HepG2 (cell line): Measurements from ENCODE around the gene EIF4EBP3. TPM values are rescaled to one million over a fixed set of nuclear protein-coding genes. Genes with fewer than 3 reads are reported as not detected.

Source experiments
- ELF3 ChIP-seq: IDR thresholded peaks from 2 replicates; pipeline ENCODE4 v1.6.1; 2016; ENCODE audit warnings: missing genetic modification reagents, missing compliant biosample characterization
- ERF ChIP-seq: IDR thresholded peaks from 2 replicates; pipeline ENCODE4 v1.6.1; 2018; ENCODE audit warnings: missing biosample characterization, missing genetic modification reagents
- FOSL2 ChIP-seq: sonication (generic); formaldehyde crosslinking; IDR thresholded peaks from 2 replicates; pipeline ENCODE4 v1.4.0; 2020; ENCODE audit warnings: missing genetic modification reagents
- FOXK2 ChIP-seq: fragments of 450-650 bp; IDR thresholded peaks from 2 replicates; pipeline ENCODE4 v1.6.1; 2016
- HMG20B ChIP-seq: conservative IDR thresholded peaks from 2 replicates; pipeline ENCODE4 v1.6.1; 2016; ENCODE audit warnings: missing genetic modification reagents, missing compliant biosample characterization
- HNF4A ChIP-seq: sonication (generic); formaldehyde crosslinking; IDR thresholded peaks from 2 replicates; pipeline ENCODE4 v1.4.0; 2020; ENCODE audit warnings: missing genetic modification reagents
- RBM39 ChIP-seq: fragments of 200-400 bp; formaldehyde crosslinking; IDR thresholded peaks from one replicate; pipeline ENCODE4 v1.6.1; 2018; ENCODE audit warnings: antibody characterized with exemption, mild to moderate bottlenecking, low read depth, low read length; ENCODE audit not compliant: poor library complexity, severe bottlenecking
- SALL2 ChIP-seq: sonication (generic); formaldehyde crosslinking; IDR thresholded peaks from 2 replicates; pipeline ENCODE4 v1.8.1; 2023; ENCODE audit warnings: mild to moderate bottlenecking, missing genetic modification reagents, inconsistent platforms
- SCMH1 ChIP-seq: sonication (generic); formaldehyde crosslinking; IDR thresholded peaks from 2 replicates; pipeline ENCODE4 v1.9.0; 2021; ENCODE audit warnings: missing genetic modification reagents, mild to moderate bottlenecking, borderline replicate concordance
- ZBTB42 ChIP-seq: sonication (generic); formaldehyde crosslinking; IDR thresholded peaks from 2 replicates; pipeline ENCODE4 v1.5.0; 2020; ENCODE audit warnings: mild to moderate bottlenecking, missing genetic modification reagents
- ZFP90 ChIP-seq: sonication (generic); formaldehyde crosslinking; IDR thresholded peaks from 2 replicates; pipeline ENCODE4 v1.8.0; 2022; ENCODE audit warnings: missing genetic modification reagents, mild to moderate bottlenecking, inconsistent platforms, borderline replicate concordance
- ZFX ChIP-seq: sonication (generic); formaldehyde crosslinking; IDR thresholded peaks from 2 replicates; pipeline ENCODE4 v1.4.0; 2020; ENCODE audit warnings: mild to moderate bottlenecking, low read depth, missing genetic modification reagents, moderate library complexity
- ZNF12 ChIP-seq: sonication (generic); formaldehyde crosslinking; IDR thresholded peaks from 2 replicates; pipeline ENCODE4 v1.5.0; 2020; ENCODE audit warnings: missing genetic modification reagents
- ZNF136 ChIP-seq: sonication (generic); formaldehyde crosslinking; IDR thresholded peaks from 2 replicates; pipeline ENCODE4 v1.8.1; 2022; ENCODE audit warnings: low read depth, mild to moderate bottlenecking, moderate library complexity, missing genetic modification reagents
- ZNF20 ChIP-seq: sonication (generic); formaldehyde crosslinking; IDR thresholded peaks from 2 replicates; pipeline ENCODE4 v1.4.0; 2020; ENCODE audit warnings: mild to moderate bottlenecking, moderate library complexity, missing genetic modification reagents
- ZNF792 ChIP-seq: IDR thresholded peaks from 2 replicates; pipeline ENCODE4 v1.6.1; 2016
- ZSCAN31 ChIP-seq: sonication (generic); formaldehyde crosslinking; IDR thresholded peaks from 2 replicates; pipeline ENCODE4 v1.5.0; 2020; ENCODE audit warnings: low read depth, mild to moderate bottlenecking, missing genetic modification reagents
- polyA plus RNA-seq, 8 experiments: library from polyadenylated mRNA; depleted of rRNA in 3 of 8; stranded (reverse) in 7 of 8; unstranded in 1 of 8; fragments of >200 nt; fragmentation: Illumina TruSeq in 4 of 8; extraction: Trizol in 4 of 8; gene quantifications; 2 replicates each; pipeline versions ENCODE4 v1.2.1 to v1.2.3, GENCODE V29; 2011 to 2016; ENCODE audit warnings: low read depth in 4 of 8, missing spikeins in 1 of 8, mixed read lengths in 1 of 8; ENCODE audit not compliant: insufficient read depth in 1 of 8
- total RNA-seq, 5 experiments: library from RNA; depleted of rRNA; stranded (reverse); fragments of >200 nt; fragmentation: Illumina TruSeq; extraction: Trizol; gene quantifications; 2 replicates each; pipeline ENCODE4 v1.2.3, GENCODE V29; 2016; ENCODE audit warnings: low read depth in 1 of 5
- TF ChIP-seq, protein P1 (sequence below): sonication (generic); formaldehyde crosslinking; IDR thresholded peaks from 2 replicates; pipeline ENCODE4 v1.8.1; 2023; ENCODE audit warnings: mild to moderate bottlenecking, moderate library complexity, missing genetic modification reagents
- TF ChIP-seq, protein P2 (sequence below): sonication (generic); formaldehyde crosslinking; IDR thresholded peaks from 2 replicates; pipeline ENCODE4 v1.4.0; 2020; ENCODE audit warnings: missing genetic modification reagents
- TF ChIP-seq, protein P3 (sequence below): sonication (generic); formaldehyde crosslinking; conservative IDR thresholded peaks from 2 replicates; pipeline ENCODE4 v1.4.0; 2020; ENCODE audit warnings: missing genetic modification reagents
- TF ChIP-seq, protein P4 (sequence below): sonication (generic); formaldehyde crosslinking; IDR thresholded peaks from 2 replicates; pipeline ENCODE4 v1.8.0; 2022; ENCODE audit warnings: mild to moderate bottlenecking, missing genetic modification reagents, borderline replicate concordance
- TF ChIP-seq, protein P5 (sequence below): sonication (generic); formaldehyde crosslinking; IDR thresholded peaks from 2 replicates; pipeline ENCODE4 v1.4.0; 2020; ENCODE audit warnings: missing genetic modification reagents; ENCODE audit errors: not compliant biosample characterization

The EIF4EBP3 gene
- total and polyA plus RNA-seq, 2 of the 13 experiments (the other 11 are each of a cell fraction or from before 2014, with no cell fraction given): 0.61 to 1.7 TPM

GRCh38 chr5:140557136-140557805, 9.8 kb downstream of the EIF4EBP3 start, which contains the start of gene SRA1 (continued):
- TF ChIP-seq ELF3 (CRISPR knock-in tag): peak; percentile 52; the same call in 1 of the 2 replicates
- peak; percentile 48; the same call in 1 of the 2 replicates for TF ChIP-seq ZNF792 (CRISPR knock-in tag)
- TF ChIP-seq, protein P1, sequence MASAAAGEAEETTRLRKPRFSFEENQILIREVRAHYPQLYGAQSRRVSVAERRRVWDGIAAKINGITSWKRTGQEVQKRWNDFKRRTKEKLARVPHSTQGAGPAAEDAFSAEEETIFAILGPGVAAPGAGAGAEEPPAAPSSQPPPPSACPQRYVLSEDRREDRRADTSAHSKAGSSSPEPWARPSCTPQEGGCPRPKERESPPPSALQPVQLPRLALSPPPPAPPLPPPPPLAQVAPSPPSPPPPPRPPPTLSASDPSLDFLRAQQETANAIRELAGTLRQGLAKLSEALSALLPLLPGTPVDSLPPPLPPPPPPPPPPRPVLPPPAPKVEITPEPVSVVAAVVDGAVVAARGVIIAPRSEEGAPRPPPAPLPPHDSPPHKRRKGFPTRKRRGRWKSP (CRISPR knock-in tag): 0 out of 2 replicates have a peak, but pooled peaks have one; percentile 27
- TF ChIP-seq, protein P2, sequence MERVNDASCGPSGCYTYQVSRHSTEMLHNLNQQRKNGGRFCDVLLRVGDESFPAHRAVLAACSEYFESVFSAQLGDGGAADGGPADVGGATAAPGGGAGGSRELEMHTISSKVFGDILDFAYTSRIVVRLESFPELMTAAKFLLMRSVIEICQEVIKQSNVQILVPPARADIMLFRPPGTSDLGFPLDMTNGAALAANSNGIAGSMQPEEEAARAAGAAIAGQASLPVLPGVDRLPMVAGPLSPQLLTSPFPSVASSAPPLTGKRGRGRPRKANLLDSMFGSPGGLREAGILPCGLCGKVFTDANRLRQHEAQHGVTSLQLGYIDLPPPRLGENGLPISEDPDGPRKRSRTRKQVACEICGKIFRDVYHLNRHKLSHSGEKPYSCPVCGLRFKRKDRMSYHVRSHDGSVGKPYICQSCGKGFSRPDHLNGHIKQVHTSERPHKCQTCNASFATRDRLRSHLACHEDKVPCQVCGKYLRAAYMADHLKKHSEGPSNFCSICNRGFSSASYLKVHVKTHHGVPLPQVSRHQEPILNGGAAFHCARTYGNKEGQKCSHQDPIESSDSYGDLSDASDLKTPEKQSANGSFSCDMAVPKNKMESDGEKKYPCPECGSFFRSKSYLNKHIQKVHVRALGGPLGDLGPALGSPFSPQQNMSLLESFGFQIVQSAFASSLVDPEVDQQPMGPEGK: peak; percentile 60; the same call in 1 of the 2 replicates
- peak; percentile 71; the same call in 1 of the 2 replicates for TF ChIP-seq SALL2 (CRISPR knock-in tag)
- TF ChIP-seq, protein P3, sequence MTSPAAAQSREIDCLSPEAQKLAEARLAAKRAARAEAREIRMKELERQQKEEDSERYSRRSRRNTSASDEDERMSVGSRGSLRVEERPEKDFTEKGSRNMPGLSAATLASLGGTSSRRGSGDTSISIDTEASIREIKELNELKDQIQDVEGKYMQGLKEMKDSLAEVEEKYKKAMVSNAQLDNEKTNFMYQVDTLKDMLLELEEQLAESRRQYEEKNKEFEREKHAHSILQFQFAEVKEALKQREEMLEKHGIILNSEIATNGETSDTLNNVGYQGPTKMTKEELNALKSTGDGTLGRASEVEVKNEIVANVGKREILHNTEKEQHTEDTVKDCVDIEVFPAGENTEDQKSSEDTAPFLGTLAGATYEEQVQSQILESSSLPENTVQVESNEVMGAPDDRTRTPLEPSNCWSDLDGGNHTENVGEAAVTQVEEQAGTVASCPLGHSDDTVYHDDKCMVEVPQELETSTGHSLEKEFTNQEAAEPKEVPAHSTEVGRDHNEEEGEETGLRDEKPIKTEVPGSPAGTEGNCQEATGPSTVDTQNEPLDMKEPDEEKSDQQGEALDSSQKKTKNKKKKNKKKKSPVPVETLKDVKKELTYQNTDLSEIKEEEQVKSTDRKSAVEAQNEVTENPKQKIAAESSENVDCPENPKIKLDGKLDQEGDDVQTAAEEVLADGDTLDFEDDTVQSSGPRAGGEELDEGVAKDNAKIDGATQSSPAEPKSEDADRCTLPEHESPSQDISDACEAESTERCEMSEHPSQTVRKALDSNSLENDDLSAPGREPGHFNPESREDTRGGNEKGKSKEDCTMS (CRISPR knock-in tag): no peak
- no peak for TF ChIP-seq ZNF12
- no peak for TF ChIP-seq ZNF20 (CRISPR knock-in tag)
- peak; percentile 67 for TF ChIP-seq FOSL2 (CRISPR knock-in tag)
- no peak for TF ChIP-seq FOXK2
- no peak for TF ChIP-seq SCMH1 (CRISPR knock-in tag)
- TF ChIP-seq, protein P4, sequence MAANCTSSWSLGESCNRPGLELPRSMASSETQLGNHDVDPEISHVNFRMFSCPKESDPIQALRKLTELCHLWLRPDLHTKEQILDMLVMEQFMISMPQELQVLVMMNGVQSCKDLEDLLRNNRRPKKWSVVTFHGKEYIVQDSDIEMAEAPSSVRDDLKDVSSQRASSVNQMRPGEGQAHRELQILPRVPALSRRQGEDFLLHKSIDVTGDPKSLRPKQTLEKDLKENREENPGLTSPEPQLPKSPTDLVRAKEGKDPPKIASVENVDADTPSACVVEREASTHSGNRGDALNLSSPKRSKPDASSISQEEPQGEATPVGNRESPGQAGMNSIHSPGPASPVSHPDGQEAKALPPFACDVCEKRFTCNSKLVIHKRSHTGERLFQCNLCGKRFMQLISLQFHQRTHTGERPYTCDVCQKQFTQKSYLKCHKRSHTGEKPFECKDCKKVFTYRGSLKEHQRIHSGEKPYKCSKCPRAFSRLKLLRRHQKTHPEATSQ (CRISPR knock-in tag): peak; percentile 18; the same call in 1 of the 2 replicates
- TF ChIP-seq ZNF136 (CRISPR knock-in tag): no peak
- TF ChIP-seq, protein P5, sequence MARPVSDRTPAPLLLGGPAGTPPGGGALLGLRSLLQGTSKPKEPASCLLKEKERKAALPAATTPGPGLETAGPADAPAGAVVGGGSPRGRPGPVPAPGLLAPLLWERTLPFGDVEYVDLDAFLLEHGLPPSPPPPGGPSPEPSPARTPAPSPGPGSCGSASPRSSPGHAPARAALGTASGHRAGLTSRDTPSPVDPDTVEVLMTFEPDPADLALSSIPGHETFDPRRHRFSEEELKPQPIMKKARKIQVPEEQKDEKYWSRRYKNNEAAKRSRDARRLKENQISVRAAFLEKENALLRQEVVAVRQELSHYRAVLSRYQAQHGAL (CRISPR knock-in tag): no peak
- TF ChIP-seq HNF4A (CRISPR knock-in tag): no peak
- TF ChIP-seq ZFP90: peak; percentile 65; the same call in 1 of the 2 replicates
- TF ChIP-seq ZBTB42 (CRISPR knock-in tag): no peak
- 0 out of 2 replicates have a peak, but pooled peaks have one; percentile 19 for TF ChIP-seq HMG20B (CRISPR knock-in tag)
- peak; percentile 89 for TF ChIP-seq ZFX (CRISPR knock-in tag)
- TF ChIP-seq ZSCAN31 (CRISPR knock-in tag): peak; percentile 81
- TF ChIP-seq RBM39: peak; percentile 70
- TF ChIP-seq ERF (CRISPR knock-in tag): peak; percentile 94
